Smooth muscle cell of the brain vasculature (primary cell): Measurements from ENCODE around the gene PDCL2.

Experiments used
- DNase-seq: peaks from one replicate; pipeline ENCODE4 v3.0.0-alpha.2; 2012; ENCODE audit warnings: low read depth, low spot score

Gene PDCL2

DNA sequence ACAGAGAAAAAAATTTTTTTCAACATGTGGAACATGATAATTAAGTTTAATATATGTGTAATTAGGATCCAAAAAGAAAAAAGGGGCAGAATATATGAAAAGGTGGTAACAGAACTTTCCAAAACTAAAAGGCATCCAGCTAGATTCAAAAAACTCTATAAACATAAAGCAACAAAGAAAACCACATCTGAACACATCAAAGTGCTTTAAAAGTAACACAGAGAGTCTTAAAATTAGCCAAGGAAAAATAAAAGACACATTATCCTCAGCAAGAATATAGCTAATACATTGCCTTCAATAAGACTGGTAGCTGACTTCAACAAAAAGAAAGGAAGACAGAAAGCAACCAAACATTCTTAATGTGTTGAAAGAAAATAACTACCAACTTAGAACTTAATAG is 53.5 kb downstream of the PDCL2 start:
- no peak for DNase-seq

DNA sequence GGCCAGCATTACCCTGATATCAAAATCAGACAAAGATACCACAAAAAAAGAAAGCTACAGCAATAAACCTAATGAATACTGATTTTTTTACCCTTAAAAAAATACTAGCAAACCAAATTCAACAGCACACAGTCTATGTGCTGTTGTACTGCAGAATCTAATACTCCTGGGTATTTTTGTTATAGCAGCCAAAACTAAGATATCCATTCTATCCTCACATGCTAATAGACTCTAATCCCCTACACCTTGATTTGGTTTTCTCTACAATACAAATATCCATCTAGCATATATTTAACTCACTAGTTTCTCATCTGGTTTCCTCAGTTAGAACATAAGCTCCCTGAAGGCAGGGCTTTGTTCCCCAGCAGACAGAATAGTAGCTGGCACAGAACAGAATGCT is 57.7 kb downstream of the PDCL2 start:
- no peak for DNase-seq

GRCh38 chr4:55530691-55531090 is 61.4 kb downstream of the PDCL2 start:
- no peak for DNase-seq

GRCh38 chr4:55530167-55530566 is 61.9 kb downstream of the PDCL2 start:
- DNase-seq = no peak

GRCh38 chr4:55528491-55528890 is 63.6 kb downstream of the PDCL2 start:
- no peak for DNase-seq

DNA sequence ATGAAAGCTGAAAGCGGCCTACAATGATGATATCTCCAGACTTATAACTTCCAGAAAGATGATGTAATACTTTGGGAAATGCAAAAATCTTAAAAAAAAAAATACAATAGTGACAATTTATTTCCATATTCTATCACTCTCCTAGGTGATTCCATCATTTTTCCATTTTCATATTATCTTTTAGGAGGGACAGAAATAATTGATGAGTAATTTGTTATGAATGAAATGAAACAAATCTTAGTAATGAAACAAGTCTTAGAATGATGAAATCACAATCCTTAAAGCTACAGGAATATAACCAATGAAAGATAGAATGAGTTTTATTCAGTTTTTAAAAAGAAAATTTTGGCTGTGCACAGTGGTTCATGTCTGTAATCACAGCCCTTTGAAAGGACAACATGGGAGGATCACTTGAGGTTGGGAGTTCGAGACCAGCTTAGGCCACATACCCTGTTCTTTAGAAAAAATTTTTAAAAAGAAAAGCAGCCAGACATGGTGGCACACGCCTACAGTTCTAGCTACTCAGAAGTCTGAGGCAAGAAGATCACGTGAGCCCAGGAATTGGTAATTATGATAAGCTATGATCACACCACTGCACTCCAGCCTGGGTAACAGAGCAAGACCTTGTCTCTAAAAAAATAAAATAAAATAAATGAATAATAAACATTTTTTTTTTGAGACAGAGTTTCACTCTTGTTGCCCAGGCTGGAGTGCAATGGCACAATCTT is 67.0 kb downstream of the PDCL2 start:
- DNase-seq = no peak

DNA sequence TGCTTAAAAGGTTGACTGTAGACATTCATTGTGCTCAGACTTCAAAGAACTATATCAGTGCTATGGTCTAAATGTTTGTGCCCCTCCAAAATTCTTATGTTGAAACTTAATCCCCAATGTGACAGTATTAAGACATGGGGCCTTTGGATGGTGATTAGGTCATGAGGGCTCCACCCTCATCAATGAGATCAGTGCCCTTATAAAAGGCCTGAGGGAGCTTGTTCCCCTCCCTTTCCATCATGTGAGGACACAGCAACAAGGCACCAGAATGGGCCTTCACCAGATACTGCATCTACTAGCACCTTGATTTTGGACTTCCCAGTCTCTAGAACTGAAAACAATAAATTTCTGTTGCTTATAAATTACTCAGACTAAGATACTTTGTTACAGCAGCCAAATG is 73.6 kb downstream of the PDCL2 start:
- no peak for DNase-seq

DNA sequence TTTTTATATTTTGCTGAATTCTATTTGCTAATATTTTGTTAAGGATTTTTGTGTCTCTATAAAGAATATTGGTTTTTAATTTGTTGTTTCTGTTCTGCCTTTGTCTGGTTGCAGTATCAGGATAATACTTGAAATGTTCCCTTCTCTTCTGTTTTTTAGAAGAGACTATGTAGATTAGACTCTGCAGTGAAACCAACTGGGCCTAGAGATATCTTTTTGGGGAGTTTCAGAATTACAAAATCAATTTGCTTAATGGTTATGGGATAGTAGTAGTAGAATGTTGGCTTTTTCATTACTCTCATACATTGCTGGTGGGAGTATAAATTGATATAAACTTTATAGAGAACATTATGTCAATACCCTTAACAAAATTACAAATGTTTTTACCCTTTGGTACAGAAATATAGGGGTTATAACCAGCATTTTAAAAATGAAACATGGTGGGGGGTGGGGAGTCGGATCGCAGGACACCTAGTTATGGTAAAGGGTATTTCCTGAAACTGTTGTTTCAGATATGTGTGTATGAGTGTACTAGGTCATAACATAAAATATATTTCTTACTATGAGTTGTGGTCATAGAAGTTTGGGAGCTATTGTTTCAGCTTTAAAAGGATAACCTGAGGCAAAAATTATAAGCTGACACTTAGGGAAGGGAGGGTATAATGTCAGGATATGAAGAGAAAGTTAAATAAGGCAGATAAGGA is 74.4 kb downstream of the PDCL2 start:
- no peak for DNase-seq

- no peak for DNase-seq
These were observed 79.0 kb downstream of the PDCL2 start for GRCh38 chr4:55512922-55513571.

- DNase-seq = no peak
These were observed 80.0 kb downstream of the PDCL2 start for GRCh38 chr4:55512077-55512476.

DNA sequence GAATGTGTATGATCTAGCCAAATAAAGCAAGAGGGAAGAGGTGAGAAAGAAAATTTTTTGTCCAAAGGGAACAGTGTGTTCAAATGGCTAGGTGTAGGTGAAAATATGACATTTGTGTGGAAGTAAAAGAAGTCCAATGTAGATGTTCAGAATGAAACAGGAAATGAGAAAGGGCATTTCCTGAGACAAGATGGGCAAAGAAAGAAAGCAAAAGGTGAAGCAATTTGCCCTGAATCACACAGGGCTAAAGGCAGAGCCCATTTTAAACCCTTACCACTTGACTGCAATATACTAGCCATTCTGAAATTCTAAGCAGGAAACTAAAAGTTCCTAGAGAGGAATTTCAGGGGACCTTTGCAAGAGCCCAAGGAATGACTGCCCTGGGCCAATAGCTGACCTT is 81.4 kb downstream of the PDCL2 start:
- no peak for DNase-seq

DNA sequence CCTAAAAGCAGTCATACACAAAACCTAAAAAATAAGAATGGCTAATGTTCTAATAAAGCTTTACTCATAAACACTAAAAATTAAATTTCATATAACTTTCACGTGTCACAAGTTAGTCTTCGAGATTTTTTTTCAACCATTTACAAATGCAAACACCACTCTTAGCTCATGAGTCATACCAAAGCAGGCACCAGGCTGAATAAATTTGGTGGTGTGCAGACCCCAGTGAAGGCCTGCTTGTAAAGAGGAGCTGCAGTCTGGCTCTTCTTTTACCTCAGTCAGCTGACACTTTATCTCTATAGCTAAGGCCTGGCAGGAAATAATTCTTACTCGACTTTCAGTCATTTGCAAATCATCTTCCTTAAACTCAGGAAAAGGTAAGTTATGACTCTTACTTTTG is 82.8 kb downstream of the PDCL2 start:
- DNase-seq = no peak

DNA sequence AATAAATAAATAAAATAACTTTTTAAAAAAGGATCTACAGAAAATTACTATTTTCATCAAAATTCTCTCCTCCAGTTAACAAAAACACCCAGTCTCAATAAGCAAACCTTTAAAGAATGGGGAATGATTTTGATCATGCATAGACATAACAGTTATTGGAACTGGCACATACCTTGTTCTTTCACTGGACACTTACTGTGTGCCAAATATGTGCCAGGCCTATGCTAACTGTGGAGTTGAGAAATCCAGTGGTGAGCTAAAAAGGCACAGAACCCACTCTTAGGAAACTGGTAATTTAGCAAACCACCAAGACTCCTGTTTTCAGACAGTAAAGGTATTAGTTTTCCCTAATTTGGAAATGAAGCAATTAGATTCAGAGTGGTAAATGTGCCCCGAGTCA is 84.4 kb downstream of the PDCL2 start:
- no peak for DNase-seq
